K562 (cell line): ENCODE measurements around the gene TRMT44.

ENCODE experiments used
- CTCF ChIP-seq, 3 experiments: IDR thresholded peaks in 2 of 3; conservative IDR thresholded peaks in 1 of 3; 2 replicates each; pipeline ENCODE4 v1.5.1; 2011 to 2012; ENCODE audit warnings: low read length in 3 of 3, mild to moderate bottlenecking in 3 of 3, control low read depth in 2 of 3, improper control_type of control experiment in 1 of 3, inconsistent platforms in 1 of 3, low read depth in 1 of 3, mixed read lengths in 1 of 3, moderate library complexity in 1 of 3; ENCODE audit not compliant: insufficient read depth in 2 of 3
- ELK1 ChIP-seq: sonication (generic); formaldehyde crosslinking; IDR thresholded peaks from 2 replicates; pipeline ENCODE4 v1.8.1; 2022; ENCODE audit warnings: missing genetic modification reagents
- MAZ ChIP-seq, 2 experiments: fragments of 450-650 bp in 1 of 2; sonication (generic) in 1 of 2; formaldehyde crosslinking; IDR thresholded peaks in 1 of 2; conservative IDR thresholded peaks in 1 of 2; 2 replicates each; pipeline versions ENCODE4 v1.4.0 to v1.5.0; 2020; ENCODE audit warnings: mild to moderate bottlenecking in 1 of 2, missing genetic modification reagents in 1 of 2
- MITF ChIP-seq: IDR thresholded peaks from 2 replicates; pipeline ENCODE4 v1.6.1; 2014; ENCODE audit warnings: antibody characterized with exemption
- RAD21 ChIP-seq, 2 experiments: fragments of 250-450 bp in 1 of 2; fragments of 450-650 bp in 1 of 2; sonication (Bioruptor Pico) in 1 of 2; formaldehyde crosslinking in 1 of 2; IDR thresholded peaks in 1 of 2; conservative IDR thresholded peaks in 1 of 2; 2 replicates each; pipeline versions ENCODE4 v1.4.0 to v1.8.0; 2020 to 2022; ENCODE audit warnings: mild to moderate bottlenecking in 2 of 2, moderate library complexity in 1 of 2
- YY1 ChIP-seq, 3 experiments: IDR thresholded peaks; 2 replicates each; pipeline ENCODE4 v1.6.1; 2011; ENCODE audit warnings: low read length in 2 of 3, mild to moderate bottlenecking in 2 of 3, moderate library complexity in 2 of 3, borderline replicate concordance in 1 of 3, control low read depth in 1 of 3, low read depth in 1 of 3; ENCODE audit not compliant: insufficient read depth in 3 of 3, insufficient replicate concordance in 2 of 3, control insufficient read depth in 1 of 3, insufficient read length in 1 of 3; ENCODE audit errors: extremely low read depth in 1 of 3
- ZNF280A ChIP-seq: fragments of 450-650 bp; IDR thresholded peaks from 2 replicates; pipeline ENCODE4 v1.6.1; 2018; ENCODE audit warnings: mild to moderate bottlenecking, low read depth; ENCODE audit not compliant: partially characterized antibody

- TF ChIP-seq MITF (no peak), CTCF (IDR thresholded peaks at IDR 0.05 in 2 of 3, conservative IDR thresholded peaks at IDR 0.05 in 1 of 3; ENCODE audit: insufficient read depth in 2 of 3, low read depth in 1 of 3, low read length in 3 of 3) (no peak), RAD21 (CRISPR knock-in tag; conservative IDR thresholded peaks at IDR 0.05 in 1 of 2, IDR thresholded peaks at IDR 0.05 in 1 of 2) (no peak), ELK1 (no peak), YY1 (IDR thresholded peaks at IDR 0.05; ENCODE audit: borderline replicate concordance in 1 of 3, control insufficient read depth in 1 of 3, extremely low read depth in 1 of 3, insufficient read depth in 3 of 3, insufficient read length in 1 of 3, insufficient replicate concordance in 2 of 3, low read depth in 1 of 3, low read length in 2 of 3) (no peak), MAZ (CRISPR knock-in tag; conservative IDR thresholded peaks at IDR 0.05 in 1 of 2, IDR thresholded peaks at IDR 0.05 in 1 of 2) (no peak), ZNF280A (no peak)
Measured at GRCh38 chr4:8522160-8523120, 81.9 kb downstream of the TRMT44 start.
